Measurements from ENCODE around the gene PRKCQ. TPM values are rescaled to one million over a fixed set of nuclear protein-coding genes. Genes with fewer than 3 reads are reported as not detected.

Gene PRKCQ
- total RNA-seq, 1 experiment from 2014 or later, result 0.73 TPM

DNA sequence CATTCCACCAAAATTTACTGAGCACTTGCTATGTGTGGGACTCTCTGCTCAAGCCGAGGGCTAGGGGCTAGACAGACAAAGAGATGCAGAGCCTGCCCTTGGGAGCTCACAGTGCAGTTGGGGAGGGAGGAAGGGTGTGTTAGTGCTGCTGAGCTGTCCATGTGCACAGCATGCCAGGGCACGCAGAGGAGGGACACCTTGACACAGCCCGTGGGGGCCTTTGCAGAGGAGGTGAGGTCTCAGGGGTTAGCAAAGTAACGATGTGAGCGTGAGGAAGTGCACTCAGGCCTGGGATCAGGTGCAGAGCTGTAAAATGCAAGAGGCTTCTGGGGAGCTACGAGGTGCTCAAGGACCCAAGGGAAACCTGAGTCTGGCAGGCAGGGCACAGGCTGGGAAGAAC, 16.3 kb downstream of the PRKCQ start:
- intact Hi-C loops (cut with micrococcal nuclease; ENCODE audit: unreplicated experiment), result no loop called here
- no peak for DNase-seq
- no peak overlapping the region for H3K4me3 Mint-ChIP-seq (ENCODE audit: low read depth, unreplicated experiment)
- no peaks in the 10 kb centered on the region for H3K36me3 Mint-ChIP-seq (ENCODE audit: insufficient read depth, unreplicated experiment)
- TF ChIP-seq, protein P1, sequence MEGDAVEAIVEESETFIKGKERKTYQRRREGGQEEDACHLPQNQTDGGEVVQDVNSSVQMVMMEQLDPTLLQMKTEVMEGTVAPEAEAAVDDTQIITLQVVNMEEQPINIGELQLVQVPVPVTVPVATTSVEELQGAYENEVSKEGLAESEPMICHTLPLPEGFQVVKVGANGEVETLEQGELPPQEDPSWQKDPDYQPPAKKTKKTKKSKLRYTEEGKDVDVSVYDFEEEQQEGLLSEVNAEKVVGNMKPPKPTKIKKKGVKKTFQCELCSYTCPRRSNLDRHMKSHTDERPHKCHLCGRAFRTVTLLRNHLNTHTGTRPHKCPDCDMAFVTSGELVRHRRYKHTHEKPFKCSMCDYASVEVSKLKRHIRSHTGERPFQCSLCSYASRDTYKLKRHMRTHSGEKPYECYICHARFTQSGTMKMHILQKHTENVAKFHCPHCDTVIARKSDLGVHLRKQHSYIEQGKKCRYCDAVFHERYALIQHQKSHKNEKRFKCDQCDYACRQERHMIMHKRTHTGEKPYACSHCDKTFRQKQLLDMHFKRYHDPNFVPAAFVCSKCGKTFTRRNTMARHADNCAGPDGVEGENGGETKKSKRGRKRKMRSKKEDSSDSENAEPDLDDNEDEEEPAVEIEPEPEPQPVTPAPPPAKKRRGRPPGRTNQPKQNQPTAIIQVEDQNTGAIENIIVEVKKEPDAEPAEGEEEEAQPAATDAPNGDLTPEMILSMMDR (IDR thresholded peaks at IDR 0.05; ENCODE audit: unreplicated experiment), result no peak
- no peaks in the 10 kb centered on the region for H3K4me1 Mint-ChIP-seq (ENCODE audit: low read depth, unreplicated experiment)
- H3K27me3 Mint-ChIP-seq (ENCODE audit: unreplicated experiment), result peaks cover 77% of the 10 kb centered on the region
- CTCF ChIA-PET, result no interaction called here
- H3K27ac Mint-ChIP-seq (ENCODE audit: unreplicated experiment), result no peak overlapping the region
- H3K9me3 Mint-ChIP-seq (ENCODE audit: low read depth, unreplicated experiment), result no peaks in the 10 kb centered on the region
- BruUV-seq (replicated peaks), result no TSS peak

DNA sequence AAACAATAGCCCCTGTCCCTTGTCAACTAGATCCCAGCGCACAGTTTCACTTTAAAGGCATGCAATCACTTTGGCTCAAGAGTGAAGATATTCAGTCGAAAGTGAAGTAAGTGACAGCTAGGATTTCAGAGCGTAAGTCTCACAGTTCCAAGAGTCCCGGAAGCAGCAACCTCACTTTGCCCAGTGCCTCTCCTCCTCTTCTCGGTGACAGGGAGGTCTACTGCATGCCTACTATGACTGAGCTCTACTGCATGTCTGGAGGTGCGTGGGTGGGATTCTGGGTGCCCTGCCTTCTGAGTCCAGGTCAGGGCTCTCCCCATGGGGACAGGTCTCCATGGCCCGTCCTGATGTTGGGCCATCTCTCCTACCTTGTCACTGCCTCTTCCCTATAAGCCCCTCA, 17.0 kb downstream of the PRKCQ start:
- intact Hi-C loops (cut with micrococcal nuclease; ENCODE audit: unreplicated experiment), result no loop called here
- Mint-ChIP-seq H3K36me3 (ENCODE audit: insufficient read depth, unreplicated experiment) (no peaks in the 10 kb centered on the region), H3K4me3 (ENCODE audit: low read depth, unreplicated experiment) (no peak overlapping the region), H3K27ac (ENCODE audit: unreplicated experiment) (no peak overlapping the region), H3K27me3 (ENCODE audit: unreplicated experiment) (peaks cover 80% of the 10 kb centered on the region), H3K4me1 (ENCODE audit: low read depth, unreplicated experiment) (no peaks in the 10 kb centered on the region), H3K9me3 (ENCODE audit: low read depth, unreplicated experiment) (no peaks in the 10 kb centered on the region)
- TF ChIP-seq, protein P1 (IDR thresholded peaks at IDR 0.05; ENCODE audit: unreplicated experiment), result no peak
- no TSS peak for BruUV-seq (replicated peaks)
- CTCF ChIA-PET, result no interaction called here
- DNase-seq, result no peak

DNA sequence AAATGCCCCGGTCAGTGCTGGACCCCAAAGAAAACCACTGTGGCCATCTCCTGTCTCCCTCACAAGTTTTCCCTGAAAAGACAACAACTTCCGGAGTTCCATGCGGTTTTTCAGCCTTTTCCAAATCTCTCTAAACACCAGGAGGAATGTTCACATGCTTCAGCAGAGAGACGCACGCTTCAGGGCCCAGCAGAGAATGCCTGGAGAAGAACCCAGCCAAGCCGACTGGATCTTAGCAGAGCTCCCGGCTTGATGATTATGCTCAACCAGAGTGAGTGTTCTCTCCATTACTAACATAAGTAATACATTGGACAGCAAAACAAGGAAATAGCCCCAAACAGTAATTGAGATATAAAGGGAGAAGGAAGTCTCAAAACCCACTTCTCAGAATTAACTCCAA, 17.9 kb downstream of the PRKCQ start:
- DNase-seq, result no peak
- CTCF ChIA-PET, result no interaction called here
- TF ChIP-seq, protein P1 (IDR thresholded peaks at IDR 0.05; ENCODE audit: unreplicated experiment), result no peak
- Mint-ChIP-seq H3K9me3 (ENCODE audit: low read depth, unreplicated experiment) (no peaks in the 10 kb centered on the region), H3K4me3 (ENCODE audit: low read depth, unreplicated experiment) (no peak overlapping the region), H3K27ac (ENCODE audit: unreplicated experiment) (no peak overlapping the region), H3K4me1 (ENCODE audit: low read depth, unreplicated experiment) (no peaks in the 10 kb centered on the region), H3K27me3 (ENCODE audit: unreplicated experiment) (peaks cover 87% of the 10 kb centered on the region), H3K36me3 (ENCODE audit: insufficient read depth, unreplicated experiment) (no peaks in the 10 kb centered on the region)
- BruUV-seq (replicated peaks), result no TSS peak
- intact Hi-C loops (cut with micrococcal nuclease; ENCODE audit: unreplicated experiment), result no loop called here

DNA sequence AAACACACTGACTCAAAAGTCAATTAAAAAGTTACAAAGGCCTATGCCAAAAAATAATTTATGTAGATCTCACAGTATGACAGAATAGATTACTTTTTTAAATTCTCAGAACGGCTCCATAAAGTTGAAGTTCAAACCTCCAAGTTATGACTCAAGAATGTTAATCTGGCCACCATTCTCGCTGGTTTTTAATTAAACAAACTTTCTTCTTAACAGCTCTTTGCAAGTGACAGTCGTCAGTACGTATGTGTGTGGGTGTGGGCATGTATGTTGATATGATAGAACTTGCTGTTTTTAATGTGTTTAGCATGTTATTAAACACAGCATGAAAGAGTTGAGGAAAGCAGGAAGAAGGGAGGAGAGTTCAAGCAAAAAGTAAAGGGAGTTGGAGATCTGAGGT, 18.5 kb downstream of the PRKCQ start:
- Mint-ChIP-seq H3K27ac (ENCODE audit: unreplicated experiment) (no peak overlapping the region), H3K27me3 (ENCODE audit: unreplicated experiment) (peaks cover 87% of the 10 kb centered on the region), H3K9me3 (ENCODE audit: low read depth, unreplicated experiment) (no peaks in the 10 kb centered on the region), H3K4me1 (ENCODE audit: low read depth, unreplicated experiment) (no peaks in the 10 kb centered on the region), H3K4me3 (ENCODE audit: low read depth, unreplicated experiment) (no peak overlapping the region), H3K36me3 (ENCODE audit: insufficient read depth, unreplicated experiment) (no peaks in the 10 kb centered on the region)
- intact Hi-C loops (cut with micrococcal nuclease; ENCODE audit: unreplicated experiment), result no loop called here
- no TSS peak for BruUV-seq (replicated peaks)
- CTCF ChIA-PET, result interaction anchor here (0.7 kb wide), 1 partner anchor 1125 kb away, joined by 3 read pairs; no protein-coding TSS in a partner anchor
- TF ChIP-seq, protein P1 (IDR thresholded peaks at IDR 0.05; ENCODE audit: unreplicated experiment), result no peak
- no peak for DNase-seq

Data from Calu3 (cell line).